D341Med (cell line): ENCODE measurements around the gene NRTN.
"Not testable (repeated sequence)": the region's sequence is repeated elsewhere in the genome, so short reads cannot be mapped to it uniquely, and the experiment has no call there.

Source experiments
- DNase-seq: peaks from one replicate; pipeline ENCODE4 v3.0.0; 2012; ENCODE audit warnings: low spot score

Gene NRTN

GRCh38 chr19:5867201-5868136, 62.6 kb downstream of the NRTN start:
- DNase-seq: peak; percentile 19

DNA sequence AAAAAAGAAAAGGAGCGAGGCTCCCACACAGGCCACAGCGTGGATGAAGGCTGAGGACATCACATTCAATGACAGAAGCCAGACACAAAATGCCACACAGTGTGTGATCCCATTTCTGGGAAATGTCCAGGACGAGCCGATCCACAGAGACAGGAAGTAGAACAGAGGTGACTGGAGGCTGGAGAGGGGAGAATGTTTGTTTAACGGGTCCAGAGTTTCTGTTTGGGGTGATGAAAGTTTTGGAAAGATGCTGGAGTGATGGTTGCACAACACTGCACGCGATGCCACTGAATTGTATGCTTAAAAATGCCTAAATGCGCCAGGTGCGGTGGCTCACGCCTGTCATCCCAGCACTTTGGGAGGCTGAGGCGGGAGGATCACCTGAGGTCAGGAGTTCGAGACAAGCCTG, 66.1 kb downstream of the NRTN start:
- DNase-seq: no peak

GRCh38 chr19:5873617-5874199, 68.8 kb downstream of the NRTN start:
- no peak for DNase-seq

GRCh38 chr19:5874496-5874895, 69.6 kb downstream of the NRTN start:
- DNase-seq: not testable (repeated sequence)

GRCh38 chr19:5877427-5877826, 72.6 kb downstream of the NRTN start:
- DNase-seq: no peak

GRCh38 chr19:5877882-5878281, 73.0 kb downstream of the NRTN start:
- no peak for DNase-seq
